ENCODE data around the gene ADAMTS12. TPM values are rescaled to one million over a fixed set of nuclear protein-coding genes. Genes with fewer than 3 reads are reported as not detected.

Gene ADAMTS12
- total and polyA plus RNA-seq, 9 of the 15 experiments (the other 6 are each of a cell fraction or from before 2014, with no cell fraction given): 0.11 TPM; not detected in 8

- H3K79me2 ChIP-seq (ENCODE audit: control insufficient read depth, insufficient read depth, low read length): no peaks in the 10 kb centered on the region
- BruUV-seq (replicated peaks): no TSS peak
Observed at GRCh38 chr5:33833237-33833575, 58.6 kb downstream of the ADAMTS12 start.

More at GRCh38 chr5:33833237-33833575, 58.6 kb downstream of the ADAMTS12 start:
- H3K27ac ChIP-seq (ENCODE audit: extremely low read depth, low read depth, low read length): no peak overlapping the region
- 0% methylated on average over 1 of the region's 1 CpG for WGBS (ENCODE audit: insufficient coverage, low coverage, missing lambda C conversion rate)
- TF ChIP-seq DLX4 (CRISPR knock-in tag; IDR thresholded peaks at IDR 0.05): no peak
- TF ChIP-seq HMBOX1 (IDR thresholded peaks at IDR 0.05): no peak
- no peak for TF ChIP-seq ETS2 (tag; IDR thresholded peaks at IDR 0.05; ENCODE audit: borderline replicate concordance, poor library complexity, severe bottlenecking)
- no peak for TF ChIP-seq KLF13 (tag; IDR thresholded peaks at IDR 0.05; ENCODE audit: borderline replicate concordance, low read depth)
- TF ChIP-seq ZNF644 (tag; IDR thresholded peaks at IDR 0.05; ENCODE audit: low read depth): no peak
- no peak for TF ChIP-seq ELF1 (tag; IDR thresholded peaks at IDR 0.05)
- TF ChIP-seq HDAC6 (IDR thresholded peaks at IDR 0.05; ENCODE audit: low read depth, low read length): no peak
- no peak for TF ChIP-seq ZBTB2 (IDR thresholded peaks at IDR 0.05)
- no peak for TF ChIP-seq XRCC4 (IDR thresholded peaks at IDR 0.05; ENCODE audit: extremely low read depth, insufficient read depth, insufficient read length)
- no peak for TF ChIP-seq GATA2 (CRISPR knock-in tag; IDR thresholded peaks at IDR 0.05)
- no peak for TF ChIP-seq ZBTB26 (CRISPR knock-in tag; IDR thresholded peaks at IDR 0.05)
- TF ChIP-seq ZBTB7A (IDR thresholded peaks at IDR 0.05; ENCODE audit: borderline replicate concordance, control insufficient read depth, low read depth, low read length): no peak
- no peak for TF ChIP-seq TBP (optimal IDR thresholded peaks at IDR 0.05; ENCODE audit: low read depth, low read length)
- no peak for TF ChIP-seq THAP7 (CRISPR knock-in tag; IDR thresholded peaks at IDR 0.05)
- H3K9me3 ChIP-seq (replicated peaks; ENCODE audit: control insufficient read depth, insufficient read depth, low read depth, low read length): no peaks in the 10 kb centered on the region
- no peak for DNase-seq (ENCODE audit: extremely low read depth in 1 of 4, low spot score in 3 of 4)
- intact Hi-C loops (cut with micrococcal nuclease): no loop called here
- no peak overlapping the region for H3K4me3 ChIP-seq
- H2AFZ ChIP-seq (ENCODE audit: low read depth, low read length): no peak overlapping the region
- no peaks in the 10 kb centered on the region for H4K20me1 ChIP-seq (replicated peaks; ENCODE audit: control insufficient read depth, insufficient read depth, low read length)
- H3K9me1 ChIP-seq (ENCODE audit: control insufficient read depth, insufficient read depth, low read length): no peaks in the 10 kb centered on the region
- no peak for FAIRE-seq
- H3K27me3 ChIP-seq (ENCODE audit: control insufficient read depth in 2 of 2, insufficient read depth in 2 of 2, low read length in 2 of 2): no peaks in the 10 kb centered on the region
- CTCF ChIA-PET (ENCODE audit: low intra/inter-chr PET ratio): no interaction called here
- in situ Hi-C loops (cut with MboI): no loop called here
- H3K4me2 ChIP-seq (ENCODE audit: insufficient read depth, low read length): no peak overlapping the region
- no peaks in the 10 kb centered on the region for H3K4me1 ChIP-seq (replicated peaks in 1 of 2; ENCODE audit: control insufficient read depth in 2 of 2, insufficient read depth in 2 of 2, low read length in 2 of 2)
- no peak overlapping the region for H3K9ac ChIP-seq (ENCODE audit: insufficient read depth in 1 of 2, low read depth in 2 of 2, low read length in 2 of 2)
- ATAC-seq: no peak
- no peaks in the 10 kb centered on the region for H3K36me3 ChIP-seq (ENCODE audit: control insufficient read depth, insufficient read depth, low read length)
- POLR2A ChIA-PET: interaction anchor here (0.9 to 1.0 kb wide), 2 partner anchors 14 to 314 kb away, joined by 3 to 4 read pairs; no protein-coding TSS in a partner anchor
